GM19463 (cell line): ENCODE data around the gene SEMA4B.
A peak's percentile ranks its signal among the peaks of the same experiment; 100 is the strongest.

Source experiments
- ATAC-seq: cut with Tn5 transposase; IDR thresholded peaks from one replicate; pipeline ENCODE4 v1.9.1; 2021; ENCODE audit warnings: mild to moderate bottlenecking, moderate library complexity; ENCODE audit not compliant: unreplicated experiment

Gene SEMA4B

DNA sequence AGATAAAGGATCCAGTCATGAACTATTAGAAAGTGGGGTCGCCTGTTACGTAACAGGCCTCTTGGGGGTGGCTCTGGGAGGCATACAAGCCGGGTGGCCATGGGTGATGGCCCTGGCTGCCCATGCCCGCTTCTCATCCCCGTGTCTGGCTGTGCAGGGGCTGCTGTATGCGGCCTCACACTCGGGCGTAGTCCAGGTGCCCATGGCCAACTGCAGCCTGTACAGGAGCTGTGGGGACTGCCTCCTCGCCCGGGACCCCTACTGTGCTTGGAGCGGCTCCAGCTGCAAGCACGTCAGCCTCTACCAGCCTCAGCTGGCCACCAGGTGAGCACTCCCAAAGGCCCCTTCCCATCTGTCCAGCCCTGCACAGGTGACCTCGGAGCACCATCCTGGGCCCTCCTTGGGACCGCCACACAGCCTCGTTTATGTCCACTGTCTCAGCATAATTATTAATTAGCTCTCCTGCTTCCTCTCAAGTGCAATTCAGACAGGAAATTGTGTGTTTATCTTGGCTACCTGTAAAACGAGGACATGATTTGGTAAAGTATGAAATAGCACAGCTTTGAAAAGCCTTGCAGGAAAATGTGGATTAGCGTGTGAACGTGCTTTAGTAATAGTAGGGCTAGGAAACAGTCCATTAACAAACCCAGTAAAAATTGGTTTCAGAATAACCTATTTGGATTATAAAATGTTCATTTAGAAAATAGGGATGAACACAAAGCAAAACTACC lies 24.5 kb downstream of the SEMA4B start:
- ATAC-seq, result no peak

DNA sequence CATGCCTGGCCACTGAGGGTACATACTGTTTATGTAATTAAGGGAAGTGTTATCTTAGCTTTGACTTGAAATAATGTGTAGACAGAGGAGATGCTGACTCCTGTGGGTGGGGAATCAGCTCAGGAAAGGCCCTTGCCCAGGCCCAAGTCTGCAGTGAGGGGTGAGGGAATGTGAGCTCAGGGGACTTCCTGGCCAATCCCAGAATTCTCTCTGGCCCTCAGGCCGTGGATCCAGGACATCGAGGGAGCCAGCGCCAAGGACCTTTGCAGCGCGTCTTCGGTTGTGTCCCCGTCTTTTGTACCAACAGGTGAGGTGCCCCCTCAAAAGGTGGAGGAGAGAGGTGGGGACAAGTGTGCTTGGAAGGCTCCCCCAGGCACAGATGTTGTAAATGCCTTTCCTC lies 26.2 kb downstream of the SEMA4B start:
- no peak for ATAC-seq

DNA sequence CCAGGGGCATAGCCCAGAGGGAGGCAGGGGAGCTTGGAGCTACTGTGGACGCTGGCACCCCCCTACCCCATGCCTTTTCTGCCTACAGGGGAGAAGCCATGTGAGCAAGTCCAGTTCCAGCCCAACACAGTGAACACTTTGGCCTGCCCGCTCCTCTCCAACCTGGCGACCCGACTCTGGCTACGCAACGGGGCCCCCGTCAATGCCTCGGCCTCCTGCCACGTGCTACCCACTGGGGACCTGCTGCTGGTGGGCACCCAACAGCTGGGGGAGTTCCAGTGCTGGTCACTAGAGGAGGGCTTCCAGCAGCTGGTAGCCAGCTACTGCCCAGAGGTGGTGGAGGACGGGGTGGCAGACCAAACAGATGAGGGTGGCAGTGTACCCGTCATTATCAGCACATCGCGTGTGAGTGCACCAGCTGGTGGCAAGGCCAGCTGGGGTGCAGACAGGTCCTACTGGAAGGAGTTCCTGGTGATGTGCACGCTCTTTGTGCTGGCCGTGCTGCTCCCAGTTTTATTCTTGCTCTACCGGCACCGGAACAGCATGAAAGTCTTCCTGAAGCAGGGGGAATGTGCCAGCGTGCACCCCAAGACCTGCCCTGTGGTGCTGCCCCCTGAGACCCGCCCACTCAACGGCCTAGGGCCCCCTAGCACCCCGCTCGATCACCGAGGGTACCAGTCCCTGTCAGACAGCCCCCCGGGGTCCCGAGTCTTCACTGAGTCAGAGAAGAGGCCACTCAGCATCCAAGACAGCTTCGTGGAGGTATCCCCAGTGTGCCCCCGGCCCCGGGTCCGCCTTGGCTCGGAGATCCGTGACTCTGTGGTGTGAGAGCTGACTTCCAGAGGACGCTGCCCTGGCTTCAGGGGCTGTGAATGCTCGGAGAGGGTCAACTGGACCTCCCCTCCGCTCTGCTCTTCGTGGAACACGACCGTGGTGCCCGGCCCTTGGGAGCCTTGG lies 27.0 kb downstream of the SEMA4B start:
- no peak for ATAC-seq

DNA sequence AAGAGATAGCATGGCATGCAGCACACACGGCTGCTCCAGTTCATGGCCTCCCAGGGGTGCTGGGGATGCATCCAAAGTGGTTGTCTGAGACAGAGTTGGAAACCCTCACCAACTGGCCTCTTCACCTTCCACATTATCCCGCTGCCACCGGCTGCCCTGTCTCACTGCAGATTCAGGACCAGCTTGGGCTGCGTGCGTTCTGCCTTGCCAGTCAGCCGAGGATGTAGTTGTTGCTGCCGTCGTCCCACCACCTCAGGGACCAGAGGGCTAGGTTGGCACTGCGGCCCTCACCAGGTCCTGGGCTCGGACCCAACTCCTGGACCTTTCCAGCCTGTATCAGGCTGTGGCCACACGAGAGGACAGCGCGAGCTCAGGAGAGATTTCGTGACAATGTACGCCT lies 27.8 kb downstream of the SEMA4B start:
- ATAC-seq, result no peak

DNA sequence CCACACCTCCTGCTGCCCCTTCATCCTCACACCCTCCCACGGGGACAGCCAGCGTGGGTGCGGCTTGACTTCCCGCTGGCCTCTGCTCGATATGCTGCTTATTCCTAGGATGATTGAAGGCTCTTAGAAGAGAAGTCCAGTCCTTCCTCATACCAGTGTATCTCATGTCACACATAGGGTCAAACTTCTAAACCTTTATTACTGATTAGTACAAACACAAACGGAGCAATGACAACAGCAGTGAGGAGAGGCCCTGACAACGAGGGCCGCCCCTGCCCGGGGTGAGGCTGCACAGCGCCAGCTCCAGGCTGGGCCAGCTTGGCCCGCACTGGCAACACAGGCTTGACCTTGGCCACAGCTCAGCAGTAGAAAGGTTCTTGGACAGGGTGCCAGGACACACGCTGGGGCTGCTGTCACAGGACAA lies 29.0 kb downstream of the SEMA4B start:
- no peak for ATAC-seq

DNA sequence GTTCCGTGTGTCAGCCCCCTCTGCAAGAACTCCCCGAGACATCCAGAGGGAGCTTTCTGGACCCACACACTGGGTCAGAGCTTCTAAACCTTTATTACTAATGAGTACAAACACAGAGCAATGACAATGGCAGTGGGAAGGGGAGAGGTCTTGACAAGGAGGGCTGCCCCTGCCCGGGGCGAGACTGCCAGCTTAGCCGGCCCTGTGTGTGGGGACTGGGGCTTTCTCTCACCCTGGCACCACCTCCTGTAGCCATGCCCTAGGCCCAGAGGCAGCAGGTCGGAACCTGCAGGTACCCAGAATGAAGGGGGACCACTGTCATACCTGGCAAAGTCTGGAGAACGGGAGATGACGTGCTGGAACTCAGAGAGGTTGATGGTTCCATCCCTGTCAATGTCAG lies 29.5 kb downstream of the SEMA4B start:
- no peak for ATAC-seq

DNA sequence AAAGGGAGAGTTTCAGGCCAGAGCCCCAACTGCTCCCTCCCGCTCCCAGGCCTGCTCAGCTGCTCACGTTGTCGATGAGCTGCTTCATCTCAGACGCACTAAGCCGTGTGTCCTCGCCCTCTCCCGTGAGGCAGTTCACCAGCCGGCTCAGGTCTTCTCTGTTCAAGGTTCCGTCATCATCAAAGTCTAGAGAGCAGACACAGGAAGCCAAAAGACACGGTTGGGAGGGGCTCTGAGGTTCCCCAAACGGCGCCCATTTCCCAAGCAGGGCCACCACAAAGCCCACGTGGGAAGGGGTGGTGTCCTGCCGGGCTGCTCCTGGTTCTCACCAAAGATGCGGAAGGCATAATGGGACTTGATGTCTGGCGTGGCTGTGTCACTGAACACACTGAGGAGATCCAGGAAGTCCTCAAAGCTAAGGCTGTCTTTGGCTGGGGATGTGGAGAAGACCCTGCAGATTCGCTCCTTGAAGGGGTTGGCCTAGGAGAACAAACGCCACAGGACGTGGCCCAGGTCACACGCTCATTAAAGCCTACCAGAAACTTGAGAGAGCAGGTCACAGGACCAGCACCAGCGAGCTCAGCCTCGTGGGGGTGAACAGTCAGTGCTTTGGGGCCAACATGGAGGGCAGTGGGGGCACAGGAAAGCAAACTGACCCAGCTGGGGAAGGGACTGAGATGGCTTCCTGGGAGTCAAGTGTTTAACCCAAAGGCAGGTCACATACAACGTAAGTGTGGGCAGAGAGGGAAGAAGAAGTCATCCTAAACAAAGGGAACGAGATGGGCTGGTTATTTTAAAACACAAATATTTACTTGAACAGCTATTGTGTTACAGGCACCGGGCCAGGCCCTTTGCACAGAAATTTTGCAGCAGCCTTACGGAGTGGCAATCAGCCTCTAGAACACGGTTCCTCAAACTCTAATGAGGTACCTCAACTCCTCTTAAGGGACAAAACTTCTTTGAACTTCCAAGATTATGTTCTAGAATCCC lies 30.2 kb downstream of the SEMA4B start:
- ATAC-seq, result no peak

DNA sequence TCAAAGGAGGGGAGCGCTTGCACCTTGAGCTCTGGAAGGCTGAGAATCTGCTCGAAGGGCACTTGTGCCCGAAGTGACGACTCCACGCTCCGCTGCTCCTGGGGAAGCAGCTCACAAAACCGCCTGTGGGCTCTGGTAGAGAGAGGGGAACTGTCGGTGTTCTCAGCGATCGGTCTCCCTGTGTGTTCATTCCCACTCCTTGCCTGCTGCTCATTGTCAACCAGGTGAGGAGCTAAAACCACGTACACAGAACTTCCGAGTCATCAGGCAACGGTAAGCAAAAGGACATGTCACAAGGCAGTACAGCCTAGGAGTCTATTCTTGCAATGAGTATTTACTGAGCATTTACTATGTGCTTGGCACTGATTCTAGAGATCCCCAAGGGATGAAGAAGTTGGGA lies 31.1 kb downstream of the SEMA4B start:
- ATAC-seq, result no peak

DNA sequence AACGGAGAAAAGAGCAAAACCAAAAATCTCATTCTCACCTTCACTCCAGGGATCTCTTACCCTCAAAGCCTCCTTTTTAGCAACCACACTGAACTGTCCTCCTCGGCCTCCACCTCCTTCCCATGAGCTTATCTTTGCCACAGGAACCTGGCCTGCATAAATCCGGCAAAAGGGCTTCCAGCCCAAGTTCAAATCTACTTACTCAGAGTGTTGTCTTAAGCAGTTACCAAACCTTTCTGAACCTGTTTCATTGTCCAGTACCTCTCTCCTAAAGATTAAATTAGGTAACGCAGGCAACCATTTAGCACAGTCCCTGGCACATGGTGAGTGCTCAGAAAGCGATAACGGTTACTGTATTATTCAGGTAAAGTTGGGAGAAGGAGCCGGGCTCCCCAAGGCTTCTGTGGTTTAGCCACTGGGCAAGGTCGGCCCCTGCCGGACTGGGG lies 31.8 kb downstream of the SEMA4B start:
- no peak for ATAC-seq

DNA sequence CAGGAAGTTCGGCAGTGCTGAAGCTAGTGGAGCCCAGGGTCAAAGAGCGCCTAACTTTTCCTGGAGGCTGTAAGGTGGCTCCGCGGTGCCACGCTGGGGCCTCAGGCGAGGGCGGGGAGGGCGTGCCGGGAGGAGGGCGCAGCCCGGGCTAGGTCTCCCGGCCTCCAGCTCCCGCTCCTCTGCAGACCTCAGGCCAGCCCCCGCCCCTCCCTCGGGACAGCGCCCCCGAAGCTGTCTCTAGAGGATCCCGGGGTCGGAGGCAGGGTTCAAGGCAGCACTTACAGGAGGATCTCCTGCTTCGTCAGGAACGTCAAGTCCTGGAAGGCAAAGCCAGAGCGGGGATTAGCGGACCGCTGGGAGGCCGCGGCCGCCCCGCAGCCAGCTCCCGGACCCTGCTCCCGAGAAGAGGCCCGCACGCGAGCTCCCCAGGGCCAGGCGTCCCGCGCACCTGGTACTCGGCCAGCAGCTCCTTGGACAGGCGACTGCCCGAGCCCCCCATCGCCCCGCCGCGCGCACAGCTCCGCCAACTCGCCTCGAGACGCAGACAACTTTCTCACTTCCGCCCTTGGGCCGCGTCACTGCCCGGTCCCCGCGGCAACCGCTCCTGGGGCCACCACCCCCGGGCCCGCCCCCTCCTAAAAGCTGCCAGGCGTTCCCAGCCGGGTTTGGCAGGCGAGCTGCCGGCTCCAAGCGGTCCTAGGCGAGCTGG lies 32.4 kb downstream of the SEMA4B start, which contains the start of gene CIB1:
Gene CIB1, minus strand, starts transcription at position 555 of the 709 bp plus-strand sequence. Its CDS starts 56 bp downstream, at position 499.
- peak; percentile 90 for ATAC-seq

DNA sequence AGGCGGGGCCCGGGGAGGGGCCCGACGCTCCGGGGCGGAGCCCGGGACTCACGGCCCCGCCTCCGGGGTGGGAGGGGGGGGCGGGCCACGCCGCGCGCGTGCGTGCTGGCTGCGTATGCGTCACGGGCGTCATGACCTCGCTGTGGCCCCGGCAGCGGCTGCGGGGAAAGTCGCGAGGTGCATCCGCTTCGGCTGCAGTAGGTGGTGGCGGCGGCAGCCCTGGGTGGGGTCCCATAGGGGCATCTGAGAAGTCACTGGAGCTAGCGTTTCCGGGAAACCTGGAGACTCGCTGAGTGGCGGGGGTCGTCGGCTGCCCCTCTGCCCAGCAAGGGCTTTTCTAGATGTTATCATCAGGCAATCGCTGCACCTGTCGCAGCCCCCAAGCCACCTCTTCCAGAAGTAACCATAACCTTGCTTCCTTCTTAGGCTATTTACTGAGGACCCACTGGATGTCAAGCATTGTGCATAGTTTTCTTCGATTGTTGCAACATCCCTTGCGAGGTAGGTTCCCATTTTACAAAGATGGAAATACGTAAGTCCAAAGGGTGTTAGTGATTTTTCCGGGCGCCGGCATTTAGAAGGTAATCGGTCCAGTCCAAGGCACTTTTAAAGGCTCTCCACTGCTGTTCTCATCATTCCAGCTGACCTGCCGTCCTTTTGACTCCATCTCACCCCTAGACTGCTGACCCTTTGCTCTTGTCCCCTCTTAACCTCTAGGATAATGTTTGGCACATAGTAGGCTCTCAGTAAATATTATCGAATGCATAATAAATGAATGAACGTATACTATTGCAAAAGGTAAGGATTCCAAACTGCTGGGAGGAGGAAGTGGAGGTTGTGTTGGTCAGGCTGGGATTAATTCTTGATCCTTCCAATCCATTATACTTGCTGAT lies 33.2 kb downstream of the SEMA4B start, which contains the start of gene GDPGP1:
Gene GDPGP1, plus strand, starts transcription at position 114 of the 893 bp plus-strand sequence. CDS start 6,700 bp downstream, outside the sequence.
- ATAC-seq, result peak; percentile 67

DNA sequence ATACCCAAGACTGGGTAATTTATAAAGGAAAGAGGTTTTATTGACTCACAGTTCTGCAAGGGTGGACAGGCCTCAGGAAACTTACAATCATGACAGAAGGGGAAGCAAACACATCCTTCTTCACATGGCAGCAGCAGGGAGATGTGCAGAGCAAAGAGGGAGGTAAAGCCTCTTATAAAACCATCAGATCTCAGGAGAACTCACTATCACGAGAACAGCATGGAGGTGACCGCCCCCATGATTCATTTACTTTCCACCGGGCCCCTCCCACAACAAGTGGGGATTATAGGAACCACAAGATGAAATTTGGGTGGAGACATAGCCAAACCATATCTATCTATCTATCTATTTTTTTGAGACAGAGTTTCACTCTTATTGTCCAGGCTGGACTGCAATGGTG lies 38.2 kb downstream of the SEMA4B start:
- no peak for ATAC-seq

DNA sequence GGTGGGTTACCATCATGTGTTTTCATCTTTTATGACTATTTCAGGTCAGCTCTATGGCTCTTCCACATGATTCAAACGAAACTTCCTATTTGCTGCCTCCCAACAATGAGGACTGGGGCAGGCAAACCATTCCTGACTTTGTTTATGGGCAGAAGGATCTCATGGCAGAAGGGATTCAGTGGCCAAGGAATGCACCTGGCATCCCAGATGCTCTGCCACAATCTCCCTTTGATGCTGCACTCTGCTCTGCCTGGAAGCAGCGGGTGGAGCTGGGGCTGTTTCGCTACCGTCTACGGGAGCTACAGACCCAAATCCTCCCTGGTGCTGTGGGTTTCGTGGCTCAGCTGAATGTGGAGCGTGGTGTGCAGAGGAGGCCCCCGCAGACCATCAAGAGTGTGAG lies 39.7 kb downstream of the SEMA4B start:
- ATAC-seq, result no peak

DNA sequence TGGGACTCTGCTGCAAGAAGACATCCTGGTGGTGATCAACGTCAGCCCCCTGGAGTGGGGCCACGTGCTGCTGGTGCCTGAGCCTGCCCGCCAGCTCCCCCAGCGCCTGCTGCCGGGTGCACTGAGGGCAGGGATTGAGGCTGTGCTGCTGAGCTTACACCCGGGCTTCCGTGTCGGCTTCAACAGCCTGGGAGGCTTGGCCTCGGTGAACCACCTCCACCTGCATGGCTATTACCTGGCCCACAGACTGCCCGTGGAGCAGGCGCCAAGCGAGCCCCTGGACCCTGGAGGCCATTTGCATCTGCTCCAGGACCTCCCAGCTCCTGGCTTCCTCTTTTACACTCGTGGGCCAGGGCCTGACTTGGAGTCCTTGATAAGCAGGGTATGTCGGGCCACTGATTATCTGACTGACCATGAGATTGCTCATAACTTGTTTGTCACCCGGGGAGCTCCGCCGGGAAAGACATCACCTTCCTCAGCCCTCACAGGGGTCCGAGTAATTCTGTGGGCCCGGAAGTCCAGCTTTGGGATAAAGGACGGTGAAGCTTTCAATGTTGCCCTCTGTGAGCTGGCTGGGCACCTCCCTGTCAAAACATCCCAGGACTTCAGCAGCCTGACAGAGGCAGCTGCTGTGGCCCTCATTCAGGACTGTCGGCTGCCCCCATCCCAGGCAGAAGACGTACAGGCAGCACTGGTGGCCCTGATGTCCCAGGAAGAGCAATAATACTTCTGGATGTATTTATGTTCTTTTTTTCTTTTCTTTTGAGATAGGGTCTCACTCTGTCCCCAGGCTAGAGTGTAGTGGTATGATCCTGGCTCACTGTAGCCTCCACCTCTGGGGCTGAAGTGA lies 40.4 kb downstream of the SEMA4B start:
- ATAC-seq, result no peak

DNA sequence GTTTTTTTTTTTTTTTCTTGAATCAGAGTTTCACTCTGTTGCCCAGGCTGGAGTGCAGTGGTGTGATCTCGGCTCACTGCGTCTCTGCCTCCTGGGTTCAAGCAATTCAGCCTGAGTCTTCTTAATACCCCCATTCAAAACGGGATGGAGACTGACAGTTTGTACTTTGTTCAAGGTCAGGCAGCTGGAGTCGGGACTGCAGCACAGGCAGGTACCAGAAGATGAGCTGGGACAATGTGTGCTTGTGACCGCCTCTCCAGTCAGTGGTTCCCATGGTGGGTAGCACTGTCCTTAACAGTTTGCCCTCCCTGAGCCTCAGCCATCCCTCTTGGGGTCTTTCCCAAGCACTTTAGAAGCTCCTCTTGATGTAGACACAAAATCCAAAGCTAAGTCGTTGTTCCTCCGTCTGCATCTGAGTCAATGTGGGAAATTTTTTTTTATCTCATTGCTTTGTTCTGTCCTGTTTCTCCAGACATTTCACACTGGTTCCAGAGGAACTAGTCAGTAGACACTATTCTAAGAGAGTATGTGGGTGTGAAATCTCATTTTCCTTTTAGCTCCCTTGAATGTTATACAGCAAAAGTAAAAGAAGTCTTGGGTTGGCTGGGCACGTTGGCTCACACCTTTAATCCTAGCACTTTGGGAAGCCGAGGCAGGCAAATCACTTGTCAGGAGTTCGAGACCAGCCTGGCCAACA lies 43.0 kb downstream of the SEMA4B start:
- ATAC-seq, result no peak

DNA sequence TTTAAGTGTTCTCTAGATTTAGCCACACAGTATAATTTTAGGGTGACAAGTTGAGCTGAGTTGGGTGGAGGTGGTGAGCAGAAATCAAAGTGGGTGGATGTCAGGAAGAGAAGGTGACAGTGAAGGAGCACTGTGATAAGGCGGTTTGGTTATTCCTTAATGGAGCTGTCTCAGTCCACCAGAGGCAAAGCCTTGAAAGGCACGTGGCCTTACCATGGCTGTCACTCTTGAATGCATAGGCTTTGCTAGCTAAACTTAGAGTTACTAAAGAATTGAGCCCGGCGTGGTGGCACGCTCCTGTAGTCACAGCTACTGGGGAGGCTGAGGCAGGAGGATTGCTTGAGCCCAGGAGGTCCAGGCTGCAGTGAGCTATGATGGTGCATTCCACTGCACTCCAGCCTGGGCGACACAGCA lies 47.7 kb downstream of the SEMA4B start:
- no peak for ATAC-seq

DNA sequence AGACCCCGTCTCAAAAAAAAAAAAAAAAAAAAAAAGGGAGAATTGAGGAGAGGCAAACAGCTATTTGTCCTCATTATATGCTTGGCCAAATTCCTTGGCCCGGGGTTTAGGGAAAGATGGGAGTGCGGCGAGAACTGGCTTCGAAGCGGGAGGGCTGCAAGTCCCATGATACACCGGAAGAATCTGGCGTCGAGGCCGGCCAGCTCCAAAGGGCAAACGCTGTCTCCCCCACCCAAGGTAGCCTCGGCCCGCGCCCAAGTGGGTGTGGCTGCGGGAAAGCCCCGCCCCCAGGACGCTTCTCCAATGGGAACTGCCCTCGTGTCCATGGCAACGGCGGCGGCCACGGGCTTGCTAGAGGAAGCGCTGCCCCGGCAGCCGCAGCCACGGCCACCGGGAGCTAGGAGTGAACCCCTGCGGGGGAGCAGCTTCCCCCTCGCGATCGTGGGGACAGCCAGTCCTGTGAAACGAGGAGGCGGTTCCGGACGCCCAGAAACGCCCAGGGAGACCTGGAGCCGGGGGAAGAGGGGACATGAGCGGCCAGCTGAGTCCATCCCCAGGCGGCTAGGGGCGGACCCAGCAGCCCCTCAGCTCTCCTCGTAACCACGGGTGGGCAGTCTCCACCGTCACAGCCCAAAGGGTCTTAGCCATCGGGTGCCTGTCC lies 48.2 kb downstream of the SEMA4B start, which contains the start of gene TTLL13:
Gene TTLL13, plus strand, starts transcription at position 354 of the 661 bp plus-strand sequence. CDS start 1,075 bp downstream, outside the sequence.
- no peak for ATAC-seq
